Sigmoid colon (tissue), 7 donors: ENCODE data around the gene LUZP2. TPM values are rescaled to one million over a fixed set of nuclear protein-coding genes. Genes with fewer than 3 reads are reported as not detected.

ENCODE experiments used
- DNase-seq: peaks from one replicate; pipeline ENCODE4 v3.0.0-alpha.2; 2019
- H3K27ac ChIP-seq, 4 donors: fragments of 200-600 bp; sonication (generic); one replicate each; pipeline ENCODE4 v1.5.1; 2016 to 2019; ENCODE audit warnings: mild to moderate bottlenecking in 1 of 4
- H3K27me3 ChIP-seq, 3 donors: fragments of 200-600 bp; sonication (generic); one replicate each; pipeline ENCODE4 v1.5.1; 2019; ENCODE audit warnings: mild to moderate bottlenecking in 1 of 3
- H3K36me3 ChIP-seq, 4 donors: fragments of 200-600 bp; sonication (generic); one replicate each; pipeline ENCODE4 v1.5.1; 2016 to 2019
- H3K4me1 ChIP-seq, 4 donors: fragments of 200-600 bp; sonication (generic); one replicate each; pipeline ENCODE4 v1.5.1; 2017 to 2019
- H3K4me3 ChIP-seq, 4 donors: fragments of 200-600 bp; sonication (generic); one replicate each; pipeline ENCODE4 v1.5.1; 2017 to 2019; ENCODE audit warnings: mild to moderate bottlenecking in 2 of 4, moderate library complexity in 1 of 4
- H3K9me3 ChIP-seq, 4 donors: fragments of 200-600 bp in 3 of 4; sonication (generic) in 3 of 4; one replicate each; pipeline versions ENCODE4 v1.5.1 to v1.6.1; 2013 to 2019
- CTCF ChIP-seq, 4 experiments: fragments of 450-650 bp in 3 of 4; fragments of 200-600 bp in 1 of 4; IDR thresholded peaks; one replicate each; pipeline ENCODE4 v1.5.1; 2016 to 2019; ENCODE audit warnings: antibody characterized with exemption in 4 of 4, mild to moderate bottlenecking in 3 of 4, moderate library complexity in 2 of 4
- EP300 ChIP-seq, 4 donors: sonication (generic); formaldehyde crosslinking; IDR thresholded peaks; one replicate each; pipeline ENCODE4 v1.6.1; 2017; ENCODE audit warnings: antibody characterized with exemption in 4 of 4
- POLR2A ChIP-seq, 2 donors: fragments of 450-650 bp; IDR thresholded peaks; one replicate each; pipeline ENCODE4 v1.6.1; 2016; ENCODE audit warnings: antibody characterized with exemption in 2 of 2, mild to moderate bottlenecking in 2 of 2, moderate library complexity in 2 of 2
- POLR2AphosphoS5 ChIP-seq, 4 donors: sonication (generic); formaldehyde crosslinking; IDR thresholded peaks; one replicate each; pipeline ENCODE4 v1.6.1; 2017; ENCODE audit warnings: antibody characterized with exemption in 4 of 4
- WGBS, 2 donors: extraction: QIAGEN DNeasy Blood & Tissue Kit; methylation state at CpG; one replicate each; pipeline ENCODE4 v1.1.7; 2013; 5-methylcytosine and 5-hydroxymethylcytosine counted together
- intact Hi-C: fragments of 100-400 bp; cut with DNase I; formaldehyde crosslinking; loops from one replicate; pipeline ENCODE4 v1.15.1; 2023
- polyA plus RNA-seq, 3 donors: library from polyadenylated mRNA; stranded (reverse); fragments of 200-250 nt; gene quantifications; one replicate each; pipeline ENCODE4 v1.2.3, GENCODE V29; 2013
- total RNA-seq, 4 donors: library from RNA; depleted of rRNA; stranded (reverse); fragments of >200 nt; gene quantifications; one replicate each; pipeline ENCODE4 v1.1.0, GENCODE V29; 2016
- donor health status: healthy with polysubstance abuse.
- donor health status: Bipolar disorder and iron deficiency.
- donor health status: healthy.

LUZP2 gene
- total and polyA plus RNA-seq, 7 donors = 0.16 to 2.1 (median 0.83) TPM

- WGBS, 2 donors = 36 to 70% methylated on average over 4 of the region's 4 CpGs
- no peak for TF ChIP-seq POLR2A (IDR thresholded peaks at IDR 0.05)
- TF ChIP-seq POLR2AphosphoS5 (IDR thresholded peaks at IDR 0.05) = no peak
- TF ChIP-seq CTCF (IDR thresholded peaks at IDR 0.05) = no peak
- TF ChIP-seq EP300 (IDR thresholded peaks at IDR 0.05) = no peak
- H3K27me3 ChIP-seq = no peaks in the 10 kb centered on the region
Observed at GRCh38 chr11:24634606-24635160, 137.8 kb downstream of the LUZP2 start.

GRCh38 chr11:24635588-24636290 is 138.9 kb downstream of the LUZP2 start:
- H3K27ac ChIP-seq = no peak overlapping the region
- H3K4me3 ChIP-seq = no peak overlapping the region
- intact Hi-C loops = no loop called here
- no peaks in the 10 kb centered on the region for H3K4me1 ChIP-seq
- H3K9me3 ChIP-seq = no peaks in the 10 kb centered on the region
- 87% methylated on average over 5 of the region's 5 CpGs for WGBS, 2 donors
- TF ChIP-seq CTCF (IDR thresholded peaks at IDR 0.05) (no peak), POLR2A (IDR thresholded peaks at IDR 0.05) (no peak), EP300 (IDR thresholded peaks at IDR 0.05) (no peak), POLR2AphosphoS5 (IDR thresholded peaks at IDR 0.05) (no peak)
- no peak for DNase-seq
- no peaks in the 10 kb centered on the region for H3K36me3 ChIP-seq
- no peaks in the 10 kb centered on the region for H3K27me3 ChIP-seq

More at GRCh38 chr11:24634606-24635160, 137.8 kb downstream of the LUZP2 start:
- DNase-seq = no peak
- Histone ChIP-seq H3K4me3 (no peak overlapping the region), H3K36me3 (no peaks in the 10 kb centered on the region), H3K4me1 (no peaks in the 10 kb centered on the region), H3K9me3 (no peaks in the 10 kb centered on the region), H3K27ac (no peak overlapping the region)
- intact Hi-C loops = no loop called here

GRCh38 chr11:24636291-24636629 is 139.4 kb downstream of the LUZP2 start:
- no peak for DNase-seq
- no peak for TF ChIP-seq POLR2A (IDR thresholded peaks at IDR 0.05)
- no peak for TF ChIP-seq POLR2AphosphoS5 (IDR thresholded peaks at IDR 0.05)
- TF ChIP-seq CTCF (IDR thresholded peaks at IDR 0.05) = no peak
- TF ChIP-seq EP300 (IDR thresholded peaks at IDR 0.05) = no peak
- 85 to 91% methylated on average over 1 of the region's 1 CpG for WGBS, 2 donors
- no peak overlapping the region for H3K4me3 ChIP-seq
- H3K4me1 ChIP-seq = no peaks in the 10 kb centered on the region
- H3K9me3 ChIP-seq = no peaks in the 10 kb centered on the region
- no peaks in the 10 kb centered on the region for H3K36me3 ChIP-seq
- intact Hi-C loops = no loop called here
- no peaks in the 10 kb centered on the region for H3K27me3 ChIP-seq
- no peak overlapping the region for H3K27ac ChIP-seq

GRCh38 chr11:24637520-24637919 is 140.7 kb downstream of the LUZP2 start:
- Histone ChIP-seq H3K4me3 (no peak overlapping the region), H3K4me1 (no peaks in the 10 kb centered on the region), H3K27me3 (no peaks in the 10 kb centered on the region), H3K27ac (no peak overlapping the region), H3K9me3 (no peaks in the 10 kb centered on the region), H3K36me3 (no peaks in the 10 kb centered on the region)
- no peak for DNase-seq
- 75 to 82% methylated on average over 6 of the region's 6 CpGs for WGBS, 2 donors
- intact Hi-C loops = no loop called here
- TF ChIP-seq POLR2AphosphoS5 (IDR thresholded peaks at IDR 0.05) = no peak
- TF ChIP-seq POLR2A (IDR thresholded peaks at IDR 0.05) = no peak
- TF ChIP-seq CTCF (IDR thresholded peaks at IDR 0.05) = no peak
- TF ChIP-seq EP300 (IDR thresholded peaks at IDR 0.05) = no peak

- H3K27me3 ChIP-seq = no peaks in the 10 kb centered on the region
- intact Hi-C loops = no loop called here
Observed at GRCh38 chr11:24642648-24643047, 145.8 kb downstream of the LUZP2 start.

More at GRCh38 chr11:24642648-24643047, 145.8 kb downstream of the LUZP2 start:
- Histone ChIP-seq H3K4me1 (no peaks in the 10 kb centered on the region), H3K36me3 (no peaks in the 10 kb centered on the region), H3K27ac (no peak overlapping the region), H3K9me3 (no peaks in the 10 kb centered on the region), H3K4me3 (no peak overlapping the region)
- TF ChIP-seq EP300 (IDR thresholded peaks at IDR 0.05) = no peak
- no peak for TF ChIP-seq POLR2AphosphoS5 (IDR thresholded peaks at IDR 0.05)
- no peak for TF ChIP-seq CTCF (IDR thresholded peaks at IDR 0.05)
- no peak for TF ChIP-seq POLR2A (IDR thresholded peaks at IDR 0.05)
- DNase-seq = no peak
